GM13977 (cell line): ENCODE data around the gene JAKMIP1.
A peak's percentile ranks its signal among the peaks of the same experiment; 100 is the strongest.

ENCODE experiments used
- DNase-seq: peaks from one replicate; pipeline ENCODE4 v3.0.0; 2012; ENCODE audit warnings: low spot score
- in situ Hi-C: fragments of 300-500 bp; cut with MboI; formaldehyde crosslinking; loops from one replicate; pipeline ENCODE4 v1.12.0; 2022; ENCODE audit warnings: low sequenced_read_pairs, low pct_unique_long_range_greater_than_20kb, mixed read lengths, inconsistent platforms; ENCODE audit not compliant: unreplicated experiment
- TF ChIP-seq, protein P1 (sequence below): IDR thresholded peaks from 2 replicates; pipeline ENCODE4 v1.5.1; 2012; ENCODE audit warnings: mild to moderate bottlenecking, control low read depth; ENCODE audit not compliant: insufficient read depth; ENCODE audit errors: extremely low read depth, missing control alignments

JAKMIP1 gene

GRCh38 chr4:6229095-6229494, 28.7 kb upstream of the JAKMIP1 start:
- TF ChIP-seq, protein P1, sequence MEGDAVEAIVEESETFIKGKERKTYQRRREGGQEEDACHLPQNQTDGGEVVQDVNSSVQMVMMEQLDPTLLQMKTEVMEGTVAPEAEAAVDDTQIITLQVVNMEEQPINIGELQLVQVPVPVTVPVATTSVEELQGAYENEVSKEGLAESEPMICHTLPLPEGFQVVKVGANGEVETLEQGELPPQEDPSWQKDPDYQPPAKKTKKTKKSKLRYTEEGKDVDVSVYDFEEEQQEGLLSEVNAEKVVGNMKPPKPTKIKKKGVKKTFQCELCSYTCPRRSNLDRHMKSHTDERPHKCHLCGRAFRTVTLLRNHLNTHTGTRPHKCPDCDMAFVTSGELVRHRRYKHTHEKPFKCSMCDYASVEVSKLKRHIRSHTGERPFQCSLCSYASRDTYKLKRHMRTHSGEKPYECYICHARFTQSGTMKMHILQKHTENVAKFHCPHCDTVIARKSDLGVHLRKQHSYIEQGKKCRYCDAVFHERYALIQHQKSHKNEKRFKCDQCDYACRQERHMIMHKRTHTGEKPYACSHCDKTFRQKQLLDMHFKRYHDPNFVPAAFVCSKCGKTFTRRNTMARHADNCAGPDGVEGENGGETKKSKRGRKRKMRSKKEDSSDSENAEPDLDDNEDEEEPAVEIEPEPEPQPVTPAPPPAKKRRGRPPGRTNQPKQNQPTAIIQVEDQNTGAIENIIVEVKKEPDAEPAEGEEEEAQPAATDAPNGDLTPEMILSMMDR: no peak
- DNase-seq: no peak
- in situ Hi-C loops: no loop called here

GRCh38 chr4:6228158-6229067, 28.1 kb upstream of the JAKMIP1 start:
- DNase-seq: no peak
- in situ Hi-C loops: no loop called here
- TF ChIP-seq, protein P1: no peak

- TF ChIP-seq, protein P1: no peak
- in situ Hi-C loops: no loop called here
- DNase-seq: no peak
These were observed 27.2 kb upstream of the JAKMIP1 start for GRCh38 chr4:6227412-6228157.

- in situ Hi-C loops: no loop called here
- TF ChIP-seq, protein P1: no peak
These were observed 26.2 kb upstream of the JAKMIP1 start for GRCh38 chr4:6226506-6226905.

DNA sequence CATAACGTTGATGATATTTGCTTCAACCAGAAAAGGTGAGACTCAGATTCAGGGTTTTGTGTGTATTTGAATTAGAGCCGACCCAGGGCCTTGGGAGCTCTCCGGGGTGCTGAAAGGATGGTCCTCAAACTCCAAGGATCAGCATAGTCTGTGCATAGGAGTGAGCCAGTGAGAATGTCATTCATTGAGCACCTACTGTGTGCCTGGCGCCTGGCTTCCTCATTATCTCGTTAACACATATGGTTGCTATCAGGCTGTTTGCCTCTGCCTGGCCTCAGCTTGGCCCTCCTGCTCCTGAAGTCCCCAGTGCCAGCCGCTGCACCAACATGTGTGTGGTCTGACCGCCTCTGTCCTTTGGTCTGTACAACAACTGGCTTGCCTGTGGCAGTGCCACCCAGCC, 25.1 kb upstream of the JAKMIP1 start:
- in situ Hi-C loops: no loop called here
- TF ChIP-seq, protein P1: no peak
- peak; percentile 60 for DNase-seq

More at GRCh38 chr4:6226506-6226905, 26.2 kb upstream of the JAKMIP1 start:
- no peak for DNase-seq

- TF ChIP-seq, protein P1: no peak
- in situ Hi-C loops: no loop called here
- DNase-seq: no peak
These were observed 24.4 kb upstream of the JAKMIP1 start for GRCh38 chr4:6224735-6225134.
